ENCODE results near the gene OCLN.

OCLN gene

GRCh38 chr5:69516769-69517168 is 24.2 kb downstream of the OCLN start:
- TF ChIP-seq, protein P1, sequence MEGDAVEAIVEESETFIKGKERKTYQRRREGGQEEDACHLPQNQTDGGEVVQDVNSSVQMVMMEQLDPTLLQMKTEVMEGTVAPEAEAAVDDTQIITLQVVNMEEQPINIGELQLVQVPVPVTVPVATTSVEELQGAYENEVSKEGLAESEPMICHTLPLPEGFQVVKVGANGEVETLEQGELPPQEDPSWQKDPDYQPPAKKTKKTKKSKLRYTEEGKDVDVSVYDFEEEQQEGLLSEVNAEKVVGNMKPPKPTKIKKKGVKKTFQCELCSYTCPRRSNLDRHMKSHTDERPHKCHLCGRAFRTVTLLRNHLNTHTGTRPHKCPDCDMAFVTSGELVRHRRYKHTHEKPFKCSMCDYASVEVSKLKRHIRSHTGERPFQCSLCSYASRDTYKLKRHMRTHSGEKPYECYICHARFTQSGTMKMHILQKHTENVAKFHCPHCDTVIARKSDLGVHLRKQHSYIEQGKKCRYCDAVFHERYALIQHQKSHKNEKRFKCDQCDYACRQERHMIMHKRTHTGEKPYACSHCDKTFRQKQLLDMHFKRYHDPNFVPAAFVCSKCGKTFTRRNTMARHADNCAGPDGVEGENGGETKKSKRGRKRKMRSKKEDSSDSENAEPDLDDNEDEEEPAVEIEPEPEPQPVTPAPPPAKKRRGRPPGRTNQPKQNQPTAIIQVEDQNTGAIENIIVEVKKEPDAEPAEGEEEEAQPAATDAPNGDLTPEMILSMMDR (IDR thresholded peaks at IDR 0.05; ENCODE audit: control insufficient read depth, extremely low read depth, insufficient read depth): no peak
- no peak overlapping the region for H3K4me3 ChIP-seq (ENCODE audit: low read depth, low read length)
- no peak for DNase-seq (ENCODE audit: low read depth)

- TF ChIP-seq, protein P1 (IDR thresholded peaks at IDR 0.05; ENCODE audit: control insufficient read depth, extremely low read depth, insufficient read depth): no peak
- DNase-seq (ENCODE audit: low read depth): peak; percentile 96
- H3K4me3 ChIP-seq (ENCODE audit: low read depth, low read length): no peak overlapping the region
Observed at GRCh38 chr5:69517763-69518212, 25.2 kb downstream of the OCLN start.

- DNase-seq (ENCODE audit: low read depth): peak; percentile 53
- no peak overlapping the region for H3K4me3 ChIP-seq (ENCODE audit: low read depth, low read length)
- TF ChIP-seq, protein P1 (IDR thresholded peaks at IDR 0.05; ENCODE audit: control insufficient read depth, extremely low read depth, insufficient read depth): no peak
Observed at GRCh38 chr5:69519285-69519684, 26.7 kb downstream of the OCLN start.

GRCh38 chr5:69522035-69522434 is 29.4 kb downstream of the OCLN start:
- no peak overlapping the region for H3K4me3 ChIP-seq (ENCODE audit: low read depth, low read length)
- TF ChIP-seq, protein P1 (IDR thresholded peaks at IDR 0.05; ENCODE audit: control insufficient read depth, extremely low read depth, insufficient read depth): no peak
- DNase-seq (ENCODE audit: low read depth): no peak

DNA sequence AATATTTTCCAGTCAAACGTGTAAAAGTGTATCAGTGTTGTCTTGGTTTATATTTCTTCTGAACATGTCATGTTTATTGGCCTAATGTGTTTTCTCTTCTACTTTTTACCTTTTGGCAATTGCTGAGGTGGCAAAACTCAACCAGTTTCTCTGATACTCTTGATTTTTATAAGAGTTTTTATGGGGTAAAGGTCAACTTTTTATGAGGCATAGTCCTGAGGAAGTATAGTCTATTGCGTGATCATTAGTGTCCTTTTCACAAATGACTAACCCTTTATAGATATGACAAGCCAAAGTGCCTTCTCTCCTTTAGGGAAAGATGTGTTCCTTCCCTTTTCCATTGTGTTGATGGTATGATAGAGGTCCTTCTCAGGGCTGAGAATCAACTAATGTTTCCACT is 32.9 kb downstream of the OCLN start:
- TF ChIP-seq, protein P1 (IDR thresholded peaks at IDR 0.05; ENCODE audit: control insufficient read depth, extremely low read depth, insufficient read depth): no peak
- no peak overlapping the region for H3K4me3 ChIP-seq (ENCODE audit: low read depth, low read length)
- DNase-seq (ENCODE audit: low read depth): peak; percentile 81

DNA sequence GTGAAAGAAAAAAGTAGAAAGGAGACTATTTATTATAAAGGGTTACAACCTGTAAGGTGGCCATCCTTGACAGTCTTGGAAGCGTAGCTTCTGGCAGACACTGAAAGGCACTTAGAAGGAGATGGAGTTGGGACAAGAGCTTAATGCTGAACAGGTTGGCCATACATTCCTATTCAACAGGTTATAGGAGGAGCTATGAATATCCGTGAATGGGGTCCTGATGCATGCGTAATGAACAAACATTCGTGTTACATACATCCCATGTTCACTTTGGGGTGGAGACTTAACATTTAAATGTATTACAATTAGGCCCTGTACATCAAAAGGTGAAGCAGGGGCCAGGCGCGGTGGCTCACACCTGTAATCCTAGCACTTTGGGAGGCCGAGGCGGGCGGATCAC is 34.1 kb downstream of the OCLN start:
- TF ChIP-seq, protein P1 (IDR thresholded peaks at IDR 0.05; ENCODE audit: control insufficient read depth, extremely low read depth, insufficient read depth): no peak
- DNase-seq (ENCODE audit: low read depth): no peak
- H3K4me3 ChIP-seq (ENCODE audit: low read depth, low read length): no peak overlapping the region

DNA sequence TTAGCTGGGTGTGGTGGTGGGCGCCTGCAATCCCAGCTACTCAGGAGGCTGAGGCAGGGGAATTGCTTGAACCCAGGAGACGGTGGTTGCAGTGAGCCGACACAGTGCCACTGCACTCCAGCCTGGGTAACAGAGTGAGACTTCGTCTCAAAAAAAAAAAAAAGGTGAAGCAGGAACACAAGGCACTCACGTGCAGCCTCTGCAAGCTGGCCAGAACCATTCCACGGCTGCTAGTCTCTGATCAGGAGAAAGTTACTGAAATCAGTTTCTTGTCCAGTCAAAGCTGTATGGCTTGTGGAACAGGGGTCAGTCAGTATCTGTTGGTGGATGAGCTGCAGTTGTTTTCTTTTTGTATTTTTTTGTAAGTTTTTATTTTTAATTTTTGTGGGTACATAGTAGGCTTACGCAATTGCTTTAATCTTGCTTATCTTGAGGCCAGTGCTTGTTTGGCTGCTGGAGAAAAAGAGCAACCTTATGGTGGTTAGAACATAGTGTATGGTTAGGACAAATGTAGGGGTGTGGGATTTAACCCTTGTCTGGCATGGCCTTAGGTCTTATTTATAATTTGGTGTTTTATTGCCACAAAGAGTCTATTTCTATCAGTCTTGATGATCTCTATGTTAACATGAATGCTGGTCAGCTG is 34.7 kb downstream of the OCLN start:
- no peak overlapping the region for H3K4me3 ChIP-seq (ENCODE audit: low read depth, low read length)
- TF ChIP-seq, protein P1 (IDR thresholded peaks at IDR 0.05; ENCODE audit: control insufficient read depth, extremely low read depth, insufficient read depth): no peak
- DNase-seq (ENCODE audit: low read depth): no peak
